ENCODE results near the gene NRL.

DNA sequence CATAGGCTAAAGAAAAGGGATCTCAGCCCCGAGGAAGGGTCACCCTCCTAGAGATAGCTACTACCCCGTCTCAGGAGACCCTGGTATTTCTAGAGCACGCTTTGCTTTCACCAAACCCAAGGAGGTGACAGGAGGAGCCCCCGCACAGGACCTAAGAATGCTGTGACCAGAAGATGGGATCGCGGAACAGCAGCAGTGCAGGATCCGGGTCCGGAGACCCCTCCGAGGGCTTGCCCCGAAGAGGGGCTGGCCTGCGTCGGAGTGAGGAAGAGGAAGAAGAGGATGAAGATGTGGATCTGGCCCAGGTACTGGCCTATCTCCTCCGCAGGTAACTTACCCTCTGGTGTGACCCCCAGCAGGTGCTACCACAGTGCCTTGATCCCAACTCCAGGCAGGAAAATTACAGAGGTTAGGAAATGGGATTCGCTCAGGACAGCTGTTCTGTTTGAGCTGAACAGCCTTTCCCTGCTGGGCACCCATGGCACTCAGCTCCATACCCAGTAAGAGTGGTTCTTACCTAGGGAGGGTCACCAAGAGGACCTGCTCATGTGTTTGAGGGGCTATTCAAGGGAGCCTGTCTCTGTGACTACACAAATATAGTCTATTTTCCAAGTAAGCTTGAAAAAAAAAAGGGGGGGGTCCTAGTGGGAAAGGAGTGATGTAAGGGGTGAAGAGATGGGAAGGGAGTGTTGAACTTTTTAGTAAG, 826 bp upstream of the NRL start:
- no peak for TF ChIP-seq POLR2A (IDR thresholded peaks at IDR 0.05)
- TF ChIP-seq, protein P1, sequence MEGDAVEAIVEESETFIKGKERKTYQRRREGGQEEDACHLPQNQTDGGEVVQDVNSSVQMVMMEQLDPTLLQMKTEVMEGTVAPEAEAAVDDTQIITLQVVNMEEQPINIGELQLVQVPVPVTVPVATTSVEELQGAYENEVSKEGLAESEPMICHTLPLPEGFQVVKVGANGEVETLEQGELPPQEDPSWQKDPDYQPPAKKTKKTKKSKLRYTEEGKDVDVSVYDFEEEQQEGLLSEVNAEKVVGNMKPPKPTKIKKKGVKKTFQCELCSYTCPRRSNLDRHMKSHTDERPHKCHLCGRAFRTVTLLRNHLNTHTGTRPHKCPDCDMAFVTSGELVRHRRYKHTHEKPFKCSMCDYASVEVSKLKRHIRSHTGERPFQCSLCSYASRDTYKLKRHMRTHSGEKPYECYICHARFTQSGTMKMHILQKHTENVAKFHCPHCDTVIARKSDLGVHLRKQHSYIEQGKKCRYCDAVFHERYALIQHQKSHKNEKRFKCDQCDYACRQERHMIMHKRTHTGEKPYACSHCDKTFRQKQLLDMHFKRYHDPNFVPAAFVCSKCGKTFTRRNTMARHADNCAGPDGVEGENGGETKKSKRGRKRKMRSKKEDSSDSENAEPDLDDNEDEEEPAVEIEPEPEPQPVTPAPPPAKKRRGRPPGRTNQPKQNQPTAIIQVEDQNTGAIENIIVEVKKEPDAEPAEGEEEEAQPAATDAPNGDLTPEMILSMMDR (IDR thresholded peaks at IDR 0.05) = no peak
